Activated gamma-delta T cell treated with Interleukin-2 at 50 U/mL for 16 hours (primary cell): Measurements from ENCODE around the gene TMEM200B.
"Not testable (repeated sequence)": the region's sequence is repeated elsewhere in the genome, so short reads cannot be mapped to it uniquely, and the experiment has no call there.

Source experiments
- DNase-seq: peaks from one replicate; pipeline ENCODE4 v3.0.0-alpha.2; 2020

The TMEM200B gene

DNA sequence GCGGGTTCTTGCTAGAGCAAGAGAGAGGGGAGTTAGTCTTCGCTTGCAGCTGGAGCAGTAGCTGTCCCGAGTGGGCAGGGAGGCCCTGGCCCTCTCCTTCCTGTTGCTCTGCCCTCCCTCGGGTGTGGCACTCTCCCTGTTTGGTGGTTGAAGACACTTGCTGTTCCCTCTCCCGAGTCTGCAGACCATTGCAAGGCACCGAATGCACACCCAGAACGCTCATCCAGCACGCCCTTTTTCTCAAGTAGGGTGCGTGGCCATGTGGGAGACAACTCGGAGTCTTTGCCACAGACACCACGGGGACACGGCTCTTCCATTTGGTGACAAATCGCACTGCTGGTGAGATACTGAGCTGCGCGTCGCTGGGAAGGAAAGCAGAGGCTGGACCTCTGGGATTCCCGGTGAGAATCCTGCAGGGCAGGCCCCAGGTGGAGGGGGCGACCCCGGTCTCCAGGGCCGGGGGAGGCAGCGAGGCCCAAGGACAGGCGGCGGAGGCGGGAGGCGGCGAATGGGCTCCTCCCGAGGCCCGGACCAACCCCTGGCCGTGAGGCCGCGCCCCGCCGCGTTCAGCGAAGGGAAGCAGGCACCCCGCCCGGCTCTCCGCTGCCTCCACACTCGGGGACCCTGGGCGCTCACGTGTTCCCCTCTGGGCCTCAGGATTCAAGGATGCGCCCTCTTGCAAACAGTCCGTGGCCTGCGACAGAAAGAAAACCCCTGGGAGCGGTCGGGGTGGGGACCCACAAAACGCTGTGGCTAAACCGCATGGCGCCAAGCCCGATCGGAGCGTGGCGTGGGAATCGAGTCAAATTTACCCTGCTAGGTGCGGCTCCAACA lies 10.4 kb upstream of the TMEM200B start:
- DNase-seq: no peak

GRCh38 chr1:29131056-29131455 lies 7.4 kb upstream of the TMEM200B start:
- DNase-seq: not testable (repeated sequence)

DNA sequence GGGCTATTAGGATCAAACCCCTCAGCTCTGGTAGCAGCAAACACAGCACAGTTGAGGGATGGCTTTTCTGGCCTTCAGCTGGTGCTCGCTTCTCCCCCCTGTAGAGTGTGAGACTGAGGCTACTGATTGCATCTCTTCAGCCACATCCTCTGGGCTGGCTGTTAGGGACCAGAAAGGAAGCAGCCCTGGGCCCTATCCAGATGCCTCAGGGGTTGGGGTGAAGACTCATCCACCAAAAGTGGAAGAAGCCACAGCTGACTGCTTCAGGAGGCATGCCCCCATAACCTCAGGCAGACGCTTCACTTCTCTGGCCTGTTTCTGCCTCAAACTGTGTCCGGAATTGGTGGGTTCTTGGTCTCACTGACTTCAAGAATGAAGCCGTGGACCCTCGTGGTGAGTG lies 6.2 kb upstream of the TMEM200B start:
- DNase-seq: no peak

DNA sequence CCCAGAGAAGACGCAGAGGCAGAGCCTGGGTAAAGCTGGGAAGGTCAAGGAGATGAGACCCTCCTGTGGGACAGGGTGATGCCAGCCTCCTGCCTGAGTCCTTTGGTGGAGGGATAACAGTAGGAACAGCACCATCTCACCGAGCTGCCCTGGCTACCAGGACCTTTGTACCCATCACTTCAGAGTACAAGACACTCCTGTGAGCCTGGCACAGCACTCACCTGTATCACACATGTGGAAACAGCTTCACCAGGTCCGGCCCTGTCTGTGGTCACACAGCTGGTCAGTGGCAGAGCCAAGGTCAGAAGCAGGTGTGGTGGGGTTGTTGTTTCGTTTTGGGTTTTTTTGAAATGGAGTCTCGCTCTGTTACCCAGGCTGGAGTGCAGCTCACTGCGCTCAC lies 5.0 kb upstream of the TMEM200B start:
- DNase-seq: no peak

DNA sequence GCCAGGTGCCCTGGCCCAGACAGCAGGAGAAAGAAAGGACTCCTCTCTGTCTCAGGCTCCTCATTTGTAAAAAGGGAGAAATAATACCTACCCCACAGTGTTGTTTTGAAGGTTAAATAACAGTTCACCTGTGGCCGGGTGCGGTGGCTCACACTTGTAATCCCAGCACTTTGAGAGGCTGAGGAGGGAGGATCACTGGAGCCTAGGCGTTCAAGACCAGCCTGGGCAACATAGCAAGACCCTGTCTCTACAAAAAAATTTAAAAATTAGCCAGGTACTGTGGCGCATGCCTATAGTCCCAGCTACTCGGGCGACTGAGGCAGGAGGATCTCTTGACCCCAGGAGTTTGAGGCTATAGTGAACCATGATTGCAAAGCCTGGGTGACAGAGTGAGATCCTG lies 2.5 kb upstream of the TMEM200B start:
- DNase-seq: no peak

DNA sequence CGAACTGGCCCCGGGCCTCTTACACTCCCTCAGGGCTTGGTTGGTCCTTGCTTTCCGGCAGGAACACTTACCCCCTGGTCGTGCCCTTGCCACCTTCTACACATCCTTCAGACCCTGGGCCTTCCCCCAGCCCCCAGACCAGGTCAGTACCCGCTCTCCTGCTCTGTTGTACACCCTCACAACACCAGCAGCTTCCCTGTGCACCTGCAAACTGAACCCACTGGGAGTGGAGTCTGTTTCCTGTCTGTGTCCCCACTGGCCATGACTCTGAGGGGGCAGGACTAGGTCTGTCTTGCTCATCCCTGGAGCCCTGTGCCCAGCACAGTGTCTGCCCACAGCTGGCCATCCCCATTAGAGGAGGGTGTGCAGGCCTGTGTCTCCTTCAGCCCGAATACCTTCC lies 2.1 kb upstream of the TMEM200B start:
- no peak for DNase-seq

- no peak for DNase-seq
These were observed 1.5 kb upstream of the TMEM200B start for GRCh38 chr1:29125237-29125641.

GRCh38 chr1:29124366-29125236 lies 898 bp upstream of the TMEM200B start:
- DNase-seq: peak; percentile 45

DNA sequence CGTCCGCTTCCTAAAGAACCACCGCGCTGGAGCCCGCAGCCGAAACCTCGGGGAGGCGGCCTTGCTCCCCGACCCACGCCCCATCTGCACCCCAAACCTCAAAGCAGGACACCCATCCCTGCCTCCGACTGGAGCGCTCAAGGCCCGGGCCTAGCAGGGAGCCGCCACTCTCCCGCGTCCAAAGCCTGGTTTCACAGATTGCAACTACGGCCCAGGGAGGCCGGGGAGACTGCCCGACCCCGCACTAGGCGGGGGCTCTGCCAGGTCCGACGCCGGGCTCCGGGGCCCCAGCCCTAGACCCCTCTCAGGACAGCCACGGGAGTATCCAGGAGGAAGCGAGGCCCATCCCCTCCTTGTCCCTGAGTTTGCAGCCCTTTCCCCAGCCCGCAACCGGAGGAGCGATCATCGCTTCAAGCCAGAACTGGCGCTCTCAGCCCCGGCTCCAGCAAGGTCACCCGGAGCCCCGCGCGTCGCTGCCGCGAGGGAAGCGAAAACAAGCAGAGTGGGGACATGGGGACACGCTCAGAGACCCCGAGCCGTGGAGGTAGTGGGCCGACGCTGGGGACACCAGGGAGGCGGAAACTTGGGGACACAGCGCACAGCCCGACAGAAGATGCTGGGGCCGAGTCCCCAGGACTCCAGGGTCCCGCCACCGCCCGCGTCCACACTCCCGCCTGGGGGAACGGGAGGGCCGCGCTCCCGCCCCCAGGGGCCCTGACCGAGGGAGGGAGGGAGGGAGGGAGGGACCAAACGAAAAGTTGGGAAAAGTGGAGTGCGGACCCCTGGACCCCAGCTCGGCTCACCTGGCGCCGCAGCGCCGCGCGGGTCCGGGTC lies 433 bp downstream of the TMEM200B start:
- no peak for DNase-seq

GRCh38 chr1:29122682-29123052 lies 1.0 kb downstream of the TMEM200B start:
- no peak for DNase-seq

GRCh38 chr1:29121936-29122681 lies 1.6 kb downstream of the TMEM200B start:
- no peak for DNase-seq

- DNase-seq: no peak
These were observed 2.2 kb downstream of the TMEM200B start for GRCh38 chr1:29121516-29121935.

DNA sequence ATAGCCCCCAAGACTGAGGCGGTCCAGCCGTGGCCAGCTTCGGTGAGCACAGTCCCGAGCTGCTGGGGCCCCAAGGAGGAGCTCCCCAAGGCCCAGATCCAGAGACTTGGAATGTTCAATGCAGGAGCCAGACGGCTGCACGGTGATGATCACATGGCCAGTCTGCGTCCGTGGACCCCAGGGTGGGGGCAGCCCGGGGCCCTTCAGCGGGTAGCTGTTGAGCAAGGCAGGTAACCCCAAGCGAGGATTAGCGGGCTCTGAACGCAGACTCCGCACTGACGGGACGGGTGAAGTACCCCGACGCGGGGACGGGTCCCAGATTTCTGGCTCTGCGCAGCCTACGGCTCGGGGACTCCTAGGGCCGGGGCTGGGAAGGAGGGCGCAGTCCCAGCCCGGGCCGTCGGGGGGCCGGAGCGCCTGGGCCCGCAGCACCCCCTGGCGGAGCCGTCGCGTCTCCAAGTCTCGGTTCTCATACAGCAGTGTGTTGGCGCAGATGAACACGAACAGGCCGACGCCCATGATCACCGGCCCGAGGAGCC lies 2.7 kb downstream of the TMEM200B start:
- peak; percentile 58 for DNase-seq

GRCh38 chr1:29120367-29120766 lies 3.3 kb downstream of the TMEM200B start:
- no peak for DNase-seq

DNA sequence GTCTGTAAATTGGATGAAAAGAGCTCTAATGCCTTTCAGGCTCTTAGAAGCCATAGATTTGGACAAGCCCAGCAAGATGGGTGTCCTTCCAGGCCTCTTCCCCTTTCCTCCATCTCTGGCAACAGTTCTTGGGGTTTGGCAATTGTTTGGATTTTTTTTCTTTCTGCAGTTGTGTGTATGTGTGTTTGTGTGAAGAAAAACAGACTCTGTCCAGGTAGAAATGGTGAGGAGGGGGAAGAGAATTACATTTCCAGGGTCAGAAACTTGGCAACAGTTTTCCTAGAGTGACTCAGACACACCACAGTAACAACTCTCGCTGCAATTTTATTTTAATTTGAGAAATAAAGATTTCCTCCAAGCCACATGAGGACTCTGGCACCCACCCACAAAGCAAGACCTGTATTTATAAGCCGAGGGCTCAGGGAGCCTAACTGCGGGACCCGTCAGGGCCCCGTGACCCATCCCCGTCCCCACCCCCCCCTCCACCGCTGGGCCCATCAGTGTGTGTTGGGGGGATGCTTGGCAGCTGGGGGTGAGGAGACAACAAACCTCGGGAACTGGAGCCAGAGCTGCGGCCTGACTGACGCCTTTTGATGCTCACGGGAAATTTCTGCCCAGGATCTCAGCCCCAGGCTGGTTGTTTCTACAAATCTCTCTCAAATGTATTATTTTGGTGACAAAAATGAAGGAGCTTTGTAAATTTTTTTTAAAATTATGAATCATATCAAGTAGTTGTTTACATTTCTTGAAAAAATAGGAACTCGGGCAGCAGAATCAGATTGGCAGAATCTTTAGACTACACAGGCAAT lies 4.4 kb downstream of the TMEM200B start:
- no peak for DNase-seq

DNA sequence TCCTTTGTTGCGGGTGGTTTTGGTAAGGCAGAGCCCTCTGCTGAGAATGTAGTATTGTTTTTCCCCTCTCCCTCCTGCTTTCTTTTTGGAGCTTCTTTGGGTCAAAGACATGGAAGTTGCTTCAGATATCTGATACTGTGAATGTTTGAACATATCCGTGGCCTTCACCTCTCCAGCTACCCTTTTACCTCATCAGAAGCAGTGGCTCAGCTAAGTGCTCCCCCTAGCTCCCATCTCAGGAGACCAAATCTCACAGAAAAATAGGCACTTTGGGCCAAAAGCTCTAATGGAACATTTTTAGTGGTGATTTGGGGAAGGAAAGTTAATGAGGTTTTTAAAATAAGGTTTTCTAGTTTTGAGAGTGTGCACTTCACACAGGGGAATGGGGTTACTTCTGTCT lies 6.3 kb downstream of the TMEM200B start:
- DNase-seq: no peak

DNA sequence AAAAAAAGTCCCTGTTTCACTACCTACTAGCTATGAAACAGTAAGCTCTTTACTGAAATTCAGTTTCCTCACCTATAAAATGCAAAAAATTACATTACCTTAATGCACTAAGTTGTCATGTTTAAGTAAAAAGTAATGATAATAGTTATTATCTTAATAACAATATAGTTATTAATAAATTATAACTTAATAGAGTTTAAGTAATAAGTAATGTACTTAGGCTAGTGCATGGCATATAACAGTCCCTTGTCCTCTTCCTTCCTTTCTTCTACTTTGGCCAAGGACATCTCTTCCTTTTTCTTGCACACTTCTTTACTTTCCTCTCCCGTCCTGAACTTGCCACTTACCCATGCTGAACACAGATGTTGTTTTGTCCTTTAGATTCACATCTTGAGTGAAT lies 9.0 kb downstream of the TMEM200B start:
- DNase-seq: no peak

GRCh38 chr1:29113413-29114117 lies 10.1 kb downstream of the TMEM200B start:
- DNase-seq: no peak

GRCh38 chr1:29112705-29113412 lies 10.8 kb downstream of the TMEM200B start:
- no peak for DNase-seq

- not testable (repeated sequence) for DNase-seq
These were observed 15.7 kb downstream of the TMEM200B start for GRCh38 chr1:29108041-29108440.
